Small intestine (tissue), 7 donors: ENCODE measurements around the gene TPPP. TPM values are rescaled to one million over a fixed set of nuclear protein-coding genes. Genes with fewer than 3 reads are reported as not detected.
"Not testable (repeated sequence)": the region's sequence is repeated elsewhere in the genome, so short reads cannot be mapped to it uniquely, and the experiment has no call there.

ENCODE experiments used
- DNase-seq, 2 donors: peaks; one replicate each; pipeline versions ENCODE4 v3.0.0 to v3.0.0-alpha.2; 2013
- FAIRE-seq: peaks from 2 replicates; lab custom pipeline; 2012; peaks lifted over from hg19 to GRCh38; lab: Jason Lieb, UNC
- H3K27ac ChIP-seq, 3 donors: one replicate each; pipeline ENCODE4 v1.5.1; 2013; ENCODE audit warnings: low read length in 2 of 3, mild to moderate bottlenecking in 2 of 3, control low read depth in 1 of 3, inconsistent platforms in 1 of 3, low read depth in 1 of 3, moderate library complexity in 1 of 3
- H3K27me3 ChIP-seq, 3 donors: one replicate each; pipeline ENCODE4 v1.6.1; 2013; ENCODE audit warnings: low read length in 3 of 3, inconsistent platforms in 1 of 3; ENCODE audit not compliant: control insufficient read depth in 3 of 3, insufficient read depth in 3 of 3
- H3K36me3 ChIP-seq, 3 donors: one replicate each; pipeline ENCODE4 v1.6.1; 2013; ENCODE audit warnings: low read length in 3 of 3, inconsistent platforms in 1 of 3, low read depth in 1 of 3, mild to moderate bottlenecking in 1 of 3, moderate library complexity in 1 of 3; ENCODE audit not compliant: control insufficient read depth in 3 of 3, insufficient read depth in 2 of 3
- H3K4me1 ChIP-seq, 3 donors: one replicate each; pipeline ENCODE4 v1.6.1; 2013; ENCODE audit warnings: low read length in 2 of 3, inconsistent platforms in 1 of 3, low read depth in 1 of 3, mild to moderate bottlenecking in 1 of 3, moderate library complexity in 1 of 3; ENCODE audit not compliant: control insufficient read depth in 3 of 3, insufficient read depth in 2 of 3
- H3K4me3 ChIP-seq, 3 donors: one replicate each; pipeline ENCODE4 v1.5.1; 2013; ENCODE audit warnings: low read length in 3 of 3, control low read depth in 1 of 3, inconsistent platforms in 1 of 3, low read depth in 1 of 3, mild to moderate bottlenecking in 1 of 3, moderate library complexity in 1 of 3
- H3K9me3 ChIP-seq, 2 donors: one replicate each; pipeline ENCODE4 v1.6.1; 2013; ENCODE audit warnings: low read depth in 1 of 2, low read length in 1 of 2; ENCODE audit not compliant: control insufficient read depth in 2 of 2, insufficient read depth in 1 of 2
- WGBS, 3 donors: extraction: QIAGEN DNeasy Blood & Tissue Kit; methylation state at CpG; one replicate each; pipeline ENCODE4 v1.1.7; 2013; 5-methylcytosine and 5-hydroxymethylcytosine counted together
- polyA plus RNA-seq, 4 donors: library from polyadenylated mRNA; stranded (reverse) in 3 of 4; unstranded in 1 of 4; fragments of 200-250 nt in 3 of 4; fragments of 120-200 nt in 1 of 4; gene quantifications; one replicate each; pipeline versions ENCODE4 v1.2.1 to v1.2.3, GENCODE V29; 2013
- donor health status: healthy with polysubstance abuse.
- donor health status: control.
- donor health status: control.
- donor health status: Bipolar disorder and iron deficiency.
- donor health status: healthy.

Gene TPPP
- polyA plus RNA-seq, 4 donors: 3.0 to 6.3 (median 5.5) TPM

GRCh38 chr5:691049-691448, 2.1 kb downstream of the TPPP start:
- not testable (repeated sequence) for FAIRE-seq, H3K27ac ChIP-seq, H3K9me3 ChIP-seq, H3K27me3 ChIP-seq, DNase-seq, H3K4me3 ChIP-seq, H3K4me1 ChIP-seq, H3K36me3 ChIP-seq
- WGBS, 3 donors: 1% methylated on average over 19 of the region's 23 CpGs; no CpG with 5 or more reads in 2 of the 3 donors

GRCh38 chr5:690293-690692, 2.9 kb downstream of the TPPP start:
- H3K27me3 ChIP-seq, H3K4me3 ChIP-seq, H3K27ac ChIP-seq, H3K9me3 ChIP-seq, H3K36me3 ChIP-seq, H3K4me1 ChIP-seq, DNase-seq, FAIRE-seq: not testable (repeated sequence)
- WGBS, 3 donors: no CpG with 5 or more reads among the region's 12 CpGs

GRCh38 chr5:688348-689010, 4.7 kb downstream of the TPPP start:
- DNase-seq, H3K4me1 ChIP-seq, H3K27me3 ChIP-seq, H3K4me3 ChIP-seq, H3K9me3 ChIP-seq, FAIRE-seq, H3K27ac ChIP-seq, H3K36me3 ChIP-seq: not testable (repeated sequence)
- WGBS, 3 donors: 85 to 93% (median 89%) methylated on average over 15 to 29 of the region's 30 CpGs

- not testable (repeated sequence) for DNase-seq, H3K27ac ChIP-seq, H3K36me3 ChIP-seq, H3K27me3 ChIP-seq, H3K4me3 ChIP-seq, H3K4me1 ChIP-seq, FAIRE-seq, H3K9me3 ChIP-seq
- WGBS, 3 donors: 80 to 100% (median 94%) methylated on average over 1 to 12 of the region's 12 CpGs
Measured at GRCh38 chr5:686936-687335, 6.2 kb downstream of the TPPP start.

GRCh38 chr5:686172-686523, 7.0 kb downstream of the TPPP start:
- FAIRE-seq, H3K27ac ChIP-seq, H3K36me3 ChIP-seq, DNase-seq, H3K27me3 ChIP-seq, H3K4me3 ChIP-seq, H3K4me1 ChIP-seq, H3K9me3 ChIP-seq: not testable (repeated sequence)
- 89 to 92% (median 91%) methylated on average over 11 to 12 of the region's 12 CpGs for WGBS, 3 donors

GRCh38 chr5:685262-686171, 7.6 kb downstream of the TPPP start:
- DNase-seq (no peak), FAIRE-seq (no peak)
- no peaks in the 10 kb centered on the region for H3K4me1 ChIP-seq
- 87 to 94% (median 89%) methylated on average over 23 to 24 of the region's 24 CpGs for WGBS, 3 donors
- H3K27me3 ChIP-seq: no peaks in the 10 kb centered on the region
- peaks cover 0 to 4% (median 0%) of the 10 kb centered on the region in 3 donors for H3K36me3 ChIP-seq
- no peak overlapping the region for H3K27ac ChIP-seq
- no peaks in the 10 kb centered on the region for H3K9me3 ChIP-seq
- H3K4me3 ChIP-seq: no peak overlapping the region

GRCh38 chr5:684751-685216, 8.4 kb downstream of the TPPP start:
- FAIRE-seq (no peak), DNase-seq (no peak)
- Histone ChIP-seq H3K9me3 (no peaks in the 10 kb centered on the region), H3K4me3 (no peak overlapping the region), H3K27ac (no peak overlapping the region), H3K27me3 (no peaks in the 10 kb centered on the region), H3K36me3 (peaks cover 0 to 4% (median 0%) of the 10 kb centered on the region in 3 donors), H3K4me1 (no peaks in the 10 kb centered on the region)
- 82 to 86% (median 85%) methylated on average over 17 of the region's 17 CpGs for WGBS, 3 donors

- H3K4me1 ChIP-seq: no peaks in the 10 kb centered on the region
- no peaks in the 10 kb centered on the region for H3K27me3 ChIP-seq
- H3K27ac ChIP-seq: no peak overlapping the region
- H3K9me3 ChIP-seq: no peaks in the 10 kb centered on the region
- H3K36me3 ChIP-seq: peaks cover 0 to 4% (median 0%) of the 10 kb centered on the region in 3 donors
- no peak overlapping the region for H3K4me3 ChIP-seq
- FAIRE-seq: no peak
- WGBS, 3 donors: 74 to 90% (median 83%) methylated on average over 29 to 30 of the region's 30 CpGs
- DNase-seq: no peak
Measured at GRCh38 chr5:683551-684481, 9.3 kb downstream of the TPPP start.
